Osteocyte (in vitro differentiated cells): ENCODE results near the gene NLE1. TPM values are rescaled to one million over a fixed set of nuclear protein-coding genes. Genes with fewer than 3 reads are reported as not detected.

Experiments used
- total RNA-seq: library from RNA; stranded (reverse); gene quantifications from 2 replicates; pipeline ENCODE4 v1.2.1, GENCODE V29; 2021

Gene NLE1
- total RNA-seq, 1 donor from 2014 or later: 10.7 TPM

Other genes starting within 250 kb of the NLE1 start
- 3.2 and 3.6 TPM in 2 replicates for gene CCT6B, start 180.8 kb downstream of the NLE1 start, total RNA-seq
- gene ZNF830, start 180.8 kb downstream of the NLE1 start, total RNA-seq: 16.4 and 17.5 TPM in 2 replicates
- gene LIG3, start 161.8 kb downstream of the NLE1 start, total RNA-seq: 38.6 and 44.7 TPM in 2 replicates
- gene RFFL, start 78.6 kb downstream of the NLE1 start, total RNA-seq: 19.3 and 22.9 TPM in 2 replicates
- 14.8 and 18.2 TPM in 2 replicates for gene RAD51D, start 22.4 kb downstream of the NLE1 start, total RNA-seq
- gene FNDC8, start 20.7 kb downstream of the NLE1 start, total RNA-seq: not detected in 2 replicates
- gene UNC45B, start 5.5 kb upstream of the NLE1 start, total RNA-seq: not detected in 2 replicates
- not detected in 2 replicates for gene SLC35G3, start 52.1 kb upstream of the NLE1 start, total RNA-seq
- 79.0 and 82.4 TPM in 2 replicates for gene SLFN5, start 100.8 kb upstream of the NLE1 start, total RNA-seq
- 23.8 and 27.5 TPM in 2 replicates for gene SLFN11, start 231.3 kb upstream of the NLE1 start, total RNA-seq